HuH-7.5 (cell line): ENCODE data around the gene TMC8.
A peak's percentile ranks its signal among the peaks of the same experiment; 100 is the strongest.
"Not testable (repeated sequence)": the region's sequence is repeated elsewhere in the genome, so short reads cannot be mapped to it uniquely, and the experiment has no call there.

ENCODE experiments used
- DNase-seq: peaks from one replicate; pipeline ENCODE4 v3.0.0; 2011; ENCODE audit warnings: low spot score

The TMC8 gene

DNA sequence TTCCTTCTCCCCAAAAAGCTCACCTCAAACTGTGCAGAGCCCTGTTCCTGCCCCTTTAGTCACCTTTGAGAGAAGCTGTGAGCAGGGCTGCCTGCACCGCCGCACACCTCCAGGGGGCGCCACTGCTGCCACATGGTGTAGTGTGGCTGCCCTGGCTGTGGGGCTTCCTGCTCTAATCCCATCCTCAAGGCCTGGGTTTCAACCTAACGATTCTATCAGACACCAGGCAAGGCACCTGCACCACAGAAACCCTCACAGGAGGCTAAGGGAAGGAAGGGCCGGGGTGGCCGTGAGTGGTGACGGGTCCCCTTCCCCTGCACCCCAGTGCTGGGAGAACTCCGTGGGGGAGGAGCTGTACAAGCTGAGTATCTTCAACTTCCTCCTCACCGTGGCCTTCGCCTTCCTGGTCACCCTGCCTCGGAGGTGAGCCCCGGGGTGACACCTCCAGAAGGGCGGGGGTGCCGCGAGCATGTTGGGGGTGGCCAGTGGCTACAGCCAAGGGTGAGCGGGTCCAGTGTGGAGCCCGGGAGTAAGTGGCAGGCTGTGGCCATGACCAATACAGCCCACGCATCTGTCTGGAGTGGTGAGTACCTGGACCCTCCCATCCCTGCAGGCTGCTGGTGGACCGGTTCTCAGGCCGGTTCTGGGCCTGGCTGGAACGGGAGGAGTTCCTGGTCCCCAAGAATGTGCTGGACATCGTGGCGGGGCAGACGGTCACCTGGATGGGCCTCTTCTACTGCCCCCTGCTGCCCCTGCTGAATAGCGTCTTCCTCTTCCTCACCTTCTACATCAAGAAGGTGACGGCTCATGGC lies 7.0 kb downstream of the TMC8 start:
- DNase-seq = no peak

DNA sequence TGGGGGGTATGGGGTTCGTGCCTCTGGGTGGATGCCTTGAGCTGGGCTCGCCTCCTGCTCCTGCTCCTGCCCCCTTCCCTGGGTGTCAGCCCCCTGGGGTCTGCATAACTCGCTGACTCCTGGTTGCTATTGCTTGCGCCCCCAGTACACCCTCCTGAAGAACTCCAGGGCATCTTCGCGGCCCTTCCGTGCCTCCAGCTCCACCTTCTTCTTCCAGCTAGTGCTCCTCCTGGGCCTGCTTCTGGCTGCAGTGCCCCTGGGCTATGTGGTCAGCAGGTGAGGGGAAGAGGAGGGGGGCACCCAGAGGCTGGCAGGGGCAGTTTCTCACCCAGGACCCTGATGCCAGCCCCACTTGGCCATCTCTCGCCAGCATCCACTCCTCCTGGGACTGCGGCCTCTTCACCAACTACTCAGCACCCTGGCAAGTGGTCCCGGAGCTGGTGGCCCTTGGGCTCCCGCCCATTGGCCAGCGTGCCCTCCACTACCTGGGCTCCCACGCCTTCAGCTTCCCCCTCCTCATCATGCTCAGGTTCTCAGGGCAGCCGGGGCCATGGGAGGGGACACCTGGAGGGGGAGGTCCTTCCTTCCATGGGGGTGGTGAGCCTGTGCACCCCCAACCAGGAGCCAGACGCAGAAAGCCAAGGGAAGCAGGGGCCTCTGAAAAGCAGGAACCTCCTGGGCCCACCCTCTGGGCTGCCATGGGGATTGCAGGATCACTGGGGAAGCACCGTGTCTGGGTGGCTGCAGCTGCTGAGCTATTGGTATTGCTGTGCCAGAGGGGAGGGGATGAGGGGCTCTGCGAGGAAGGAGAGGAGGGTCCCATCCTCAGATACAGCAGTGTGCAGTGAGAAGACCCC lies 7.9 kb downstream of the TMC8 start:
- no peak for DNase-seq

DNA sequence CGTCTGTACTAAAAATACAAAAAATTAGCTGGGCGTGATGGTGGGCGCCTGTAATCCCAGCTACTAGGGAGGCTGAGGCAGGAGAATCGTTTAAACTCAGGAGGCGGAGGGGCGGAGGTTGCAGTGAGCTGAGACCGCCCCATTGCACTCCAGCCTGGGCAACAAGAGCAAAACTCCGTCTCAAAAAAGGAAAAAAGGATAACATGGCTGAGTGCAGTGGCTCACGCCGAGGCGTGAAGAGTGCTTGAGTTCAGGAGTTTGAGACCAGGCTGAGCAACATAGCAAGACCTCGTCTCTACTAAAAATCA lies 9.2 kb downstream of the TMC8 start:
- DNase-seq = not testable (repeated sequence)

DNA sequence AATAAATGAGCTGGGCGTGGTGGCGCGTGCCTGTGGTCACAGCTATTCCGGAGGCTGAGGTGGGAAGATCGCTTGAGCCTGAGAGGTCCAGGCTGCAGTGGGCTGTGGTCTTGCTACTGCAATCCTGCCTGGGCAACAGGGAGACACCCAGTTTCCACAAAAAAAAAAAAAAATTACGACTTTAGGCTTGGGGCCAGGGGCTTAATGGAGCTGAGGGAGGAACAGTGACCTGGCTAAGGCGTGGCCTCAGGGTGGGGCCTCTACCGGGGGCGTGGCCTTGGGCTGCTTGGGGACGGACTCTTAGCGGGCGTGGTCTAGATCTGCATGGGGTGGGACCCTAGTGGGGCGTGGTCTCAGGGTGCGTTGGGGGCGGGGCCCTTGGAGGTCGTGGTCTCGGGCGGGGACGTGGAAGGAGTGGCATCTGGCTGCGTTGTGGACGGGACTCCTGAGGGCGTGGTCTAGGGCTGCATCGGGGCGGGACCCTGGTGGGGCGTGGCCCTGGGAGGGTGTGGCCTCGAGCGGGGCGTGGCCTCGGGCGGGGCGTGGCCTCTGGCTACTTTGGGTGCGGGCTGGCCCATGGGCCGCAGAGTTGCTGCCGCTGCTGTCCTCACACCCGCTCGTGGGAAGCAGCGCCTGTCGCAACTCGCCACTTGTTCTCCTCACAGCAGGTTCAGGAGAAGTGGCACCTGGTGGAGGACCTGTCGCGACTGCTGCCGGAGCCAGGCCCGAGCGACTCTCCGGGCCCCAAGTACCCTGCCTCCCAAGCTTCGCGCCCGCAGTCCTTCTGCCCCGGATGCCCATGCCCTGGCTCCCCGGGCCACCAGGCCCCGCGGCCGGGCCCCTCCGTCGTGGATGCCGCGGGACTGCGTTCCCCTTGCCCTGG lies 9.8 kb downstream of the TMC8 start:
- DNase-seq = peak; percentile 84

DNA sequence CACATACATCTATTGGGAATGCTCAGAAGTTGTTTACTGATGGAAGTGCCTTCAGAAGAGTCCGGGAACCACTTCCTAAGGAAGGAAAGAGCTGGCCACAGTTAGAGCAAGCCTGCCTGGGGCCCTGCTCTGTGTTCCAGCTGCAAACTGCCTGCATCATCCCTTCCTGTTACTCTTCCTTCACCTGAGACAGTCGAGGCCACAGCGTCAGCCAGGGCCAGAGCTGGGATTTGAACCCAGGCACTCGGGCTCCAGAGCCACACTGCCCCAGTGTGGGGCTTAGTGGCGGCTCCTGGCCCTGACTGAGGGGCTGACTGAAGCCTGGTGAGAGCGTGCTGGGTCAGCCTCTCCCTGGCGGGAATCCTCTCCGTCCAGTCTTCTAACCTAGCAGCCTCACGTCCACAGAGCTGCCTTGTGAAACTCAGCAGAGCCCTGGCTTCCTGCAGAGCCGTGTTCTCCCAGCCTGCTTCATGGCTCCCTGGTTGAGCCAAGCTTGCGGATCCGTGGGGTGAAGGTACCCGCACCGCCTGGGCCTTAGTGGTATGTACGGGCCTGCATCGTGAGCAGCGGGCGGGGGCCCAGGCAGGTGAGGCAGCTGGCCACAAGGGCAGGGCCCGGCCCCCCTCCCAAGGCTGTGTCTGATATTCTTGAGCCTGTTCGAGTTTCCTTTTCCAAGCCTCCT lies 11.0 kb downstream of the TMC8 start:
- DNase-seq = no peak

DNA sequence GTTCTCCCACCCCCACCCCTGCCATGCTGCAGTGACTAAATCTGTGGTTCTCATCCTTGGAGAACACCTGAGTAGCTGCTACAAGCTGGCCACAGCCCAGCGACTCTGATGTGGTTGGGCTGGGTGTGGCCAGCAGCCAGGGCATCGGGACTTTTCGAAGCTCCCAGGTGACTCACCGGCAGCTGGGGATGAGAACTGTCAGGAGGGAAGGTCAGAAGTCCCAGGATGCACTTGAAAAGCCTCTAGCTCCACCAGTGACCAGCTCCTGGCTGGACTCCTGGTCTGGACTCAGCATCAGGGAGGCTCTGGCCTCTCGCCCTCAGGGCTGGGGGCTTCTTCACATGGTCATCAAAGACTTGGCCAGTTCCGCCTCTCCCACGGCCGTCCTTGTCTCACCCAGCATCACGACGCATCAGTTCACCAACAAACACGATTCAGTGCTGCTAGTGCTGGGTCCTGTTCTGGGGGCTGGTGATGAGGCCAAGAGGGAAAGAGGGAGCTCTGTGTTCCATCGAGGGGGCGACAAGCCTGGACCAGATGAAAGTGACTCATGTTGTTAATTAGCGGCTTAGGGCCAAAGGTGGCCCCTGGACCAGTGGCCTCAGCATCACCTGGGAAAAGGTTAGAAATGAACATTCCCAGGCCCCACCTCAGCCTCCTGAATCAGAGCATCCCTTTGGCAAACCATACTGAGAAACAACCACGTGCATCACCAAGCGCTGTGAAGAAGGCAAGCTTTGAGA lies 11.7 kb downstream of the TMC8 start:
- DNase-seq = no peak

DNA sequence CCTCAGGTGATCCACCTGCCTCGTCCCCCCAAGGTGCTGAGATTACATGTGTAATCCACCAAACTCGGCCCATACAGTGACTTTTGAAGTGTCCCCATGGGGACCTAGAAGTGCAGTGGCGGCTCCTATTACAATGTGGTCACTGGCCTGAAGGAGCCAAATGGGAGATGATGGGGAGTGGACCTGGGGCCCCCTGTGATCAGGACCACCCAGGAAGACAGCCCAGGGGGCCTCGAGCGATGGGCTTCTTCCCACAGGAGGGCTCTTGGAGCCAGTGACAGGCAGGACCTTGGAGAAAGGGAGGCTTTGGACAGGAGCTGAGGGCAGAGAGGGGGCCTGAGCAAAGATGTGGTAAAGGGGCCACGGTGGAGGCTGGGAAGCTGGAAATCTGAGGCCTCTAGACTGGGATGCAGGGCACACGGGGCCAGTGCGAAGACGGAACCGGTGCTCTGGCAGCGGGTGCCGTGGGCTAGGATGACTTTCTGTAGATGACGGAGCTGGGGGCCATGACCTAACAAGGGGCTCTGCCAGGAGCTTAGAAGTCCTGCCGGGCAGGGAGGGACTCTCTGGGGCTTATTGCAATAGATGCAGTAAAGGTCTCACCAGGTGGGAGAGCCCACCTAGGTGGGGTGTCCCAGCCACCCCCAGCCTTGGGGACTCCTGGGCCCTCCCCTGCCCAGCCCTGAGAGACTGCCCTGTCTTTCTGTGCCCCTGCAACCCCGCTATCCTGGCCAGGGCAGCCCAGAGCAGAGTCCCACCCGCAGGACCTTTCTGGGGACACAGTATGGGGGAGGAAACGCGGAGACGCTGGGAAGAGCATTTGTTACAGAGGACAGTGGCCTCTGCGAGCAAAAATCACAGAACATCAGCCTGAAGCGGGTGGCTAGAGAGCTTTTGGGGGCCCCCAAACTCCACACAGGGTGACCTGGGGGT lies 12.9 kb downstream of the TMC8 start:
- DNase-seq = no peak

DNA sequence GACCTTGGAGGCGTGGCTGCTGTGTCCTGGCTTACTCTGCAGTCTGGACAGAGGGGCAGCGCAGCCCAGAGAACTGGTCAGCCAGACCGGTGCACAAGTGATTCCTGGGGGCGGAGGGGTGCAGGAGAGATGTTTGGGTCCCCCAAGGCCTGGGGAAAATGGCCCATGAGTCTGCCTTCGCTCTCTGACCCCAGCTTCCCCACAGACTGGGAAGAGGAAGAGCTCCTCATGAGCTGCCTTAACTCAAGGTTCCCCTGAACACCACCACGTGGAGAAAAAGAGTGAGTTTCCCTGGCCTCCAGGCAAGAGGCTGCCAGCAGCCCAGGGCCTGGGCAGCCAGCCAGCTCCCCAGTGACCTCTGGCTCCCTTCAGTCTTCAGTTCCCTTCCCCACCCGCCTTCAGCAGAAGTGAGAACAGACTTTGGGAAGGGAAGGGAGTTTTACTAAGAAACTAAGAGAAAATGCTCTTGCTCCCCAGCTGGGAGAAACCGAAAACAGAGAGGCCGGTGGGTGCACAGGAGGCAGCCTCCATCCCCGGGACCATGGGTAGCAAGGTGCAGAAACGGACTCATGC lies 13.7 kb downstream of the TMC8 start:
- no peak for DNase-seq

DNA sequence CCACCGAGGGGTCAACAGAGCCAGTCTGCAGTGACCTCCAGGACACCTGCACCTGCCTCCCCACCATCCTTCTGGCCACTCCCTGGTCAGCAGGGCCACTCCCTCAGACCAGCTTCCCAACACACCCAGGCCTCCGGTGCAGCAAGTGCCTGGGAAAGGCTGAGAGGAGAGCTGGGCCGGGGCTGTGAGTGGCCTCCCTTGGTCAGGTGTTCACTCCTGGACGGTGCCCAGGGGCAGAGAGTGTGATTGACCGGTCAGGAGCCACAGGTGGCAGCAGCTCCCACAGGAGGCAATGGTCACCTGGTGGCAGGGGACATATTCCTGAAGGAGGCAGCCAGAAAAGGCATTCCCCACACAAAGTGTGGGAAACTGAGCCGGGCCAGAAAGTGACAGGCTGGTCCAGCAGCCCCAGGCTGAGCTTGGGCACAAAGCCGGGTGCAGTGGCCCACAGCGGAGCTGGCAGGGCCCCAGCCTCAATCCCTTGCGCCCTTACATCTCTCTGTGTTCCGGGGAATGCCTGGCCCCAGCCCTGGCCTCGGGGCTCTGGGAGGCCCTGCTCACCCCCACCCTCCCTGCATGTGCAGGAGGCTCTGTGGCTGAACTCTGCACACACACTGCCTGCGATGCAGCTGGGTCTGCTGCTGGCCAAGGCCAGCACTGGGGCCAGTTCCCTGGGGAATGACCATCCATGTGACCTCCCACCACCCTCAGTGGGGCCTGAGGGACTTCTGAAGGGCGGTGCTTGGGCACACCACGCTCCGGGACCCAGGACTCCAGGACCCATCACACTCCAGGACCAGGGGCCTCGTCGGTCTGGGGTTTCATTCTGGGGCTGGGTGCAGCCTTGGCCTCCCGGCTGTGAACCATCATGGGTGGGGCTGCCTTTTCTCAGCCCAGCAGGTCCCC lies 14.4 kb downstream of the TMC8 start:
- DNase-seq = no peak

DNA sequence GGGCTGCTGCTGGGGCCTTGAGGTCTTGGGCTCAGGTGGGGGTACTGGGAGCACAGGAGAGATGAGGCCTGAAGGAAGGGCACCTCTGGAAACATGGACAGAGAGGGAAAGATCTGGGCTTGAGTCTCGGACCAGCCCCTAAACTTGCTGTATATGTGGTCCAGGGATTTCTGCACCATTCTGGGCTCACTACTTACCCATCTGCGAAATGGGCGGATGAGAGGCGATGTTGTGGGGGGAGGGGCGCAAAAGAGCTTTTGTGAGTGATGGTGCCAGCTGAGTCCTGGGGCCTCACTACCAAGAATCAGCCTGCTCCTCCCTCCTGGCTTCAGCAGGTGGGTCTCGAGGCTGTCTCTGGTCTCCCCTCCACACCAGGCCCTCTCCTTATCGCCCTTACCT lies 15.9 kb downstream of the TMC8 start:
- no peak for DNase-seq

DNA sequence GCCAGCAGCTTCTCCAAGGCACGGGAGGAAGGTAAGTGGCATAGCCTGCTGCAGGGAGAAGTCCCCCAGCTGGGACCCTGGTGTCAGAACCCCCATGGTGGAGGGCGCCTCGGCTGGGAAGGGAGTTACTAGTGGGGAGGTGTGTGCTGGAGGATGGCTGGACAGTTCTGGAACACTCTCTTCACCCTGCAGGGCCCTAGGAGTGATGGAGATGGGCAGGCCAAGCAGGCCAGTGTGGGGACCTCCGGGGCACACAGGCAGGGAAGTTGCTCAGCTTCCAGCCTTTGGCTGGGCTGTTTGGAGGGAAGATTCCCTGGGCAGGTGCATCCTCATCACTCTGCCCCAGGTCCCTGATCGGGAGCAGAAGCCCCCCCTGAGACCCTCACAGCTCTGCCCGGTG lies 16.3 kb downstream of the TMC8 start:
- no peak for DNase-seq

DNA sequence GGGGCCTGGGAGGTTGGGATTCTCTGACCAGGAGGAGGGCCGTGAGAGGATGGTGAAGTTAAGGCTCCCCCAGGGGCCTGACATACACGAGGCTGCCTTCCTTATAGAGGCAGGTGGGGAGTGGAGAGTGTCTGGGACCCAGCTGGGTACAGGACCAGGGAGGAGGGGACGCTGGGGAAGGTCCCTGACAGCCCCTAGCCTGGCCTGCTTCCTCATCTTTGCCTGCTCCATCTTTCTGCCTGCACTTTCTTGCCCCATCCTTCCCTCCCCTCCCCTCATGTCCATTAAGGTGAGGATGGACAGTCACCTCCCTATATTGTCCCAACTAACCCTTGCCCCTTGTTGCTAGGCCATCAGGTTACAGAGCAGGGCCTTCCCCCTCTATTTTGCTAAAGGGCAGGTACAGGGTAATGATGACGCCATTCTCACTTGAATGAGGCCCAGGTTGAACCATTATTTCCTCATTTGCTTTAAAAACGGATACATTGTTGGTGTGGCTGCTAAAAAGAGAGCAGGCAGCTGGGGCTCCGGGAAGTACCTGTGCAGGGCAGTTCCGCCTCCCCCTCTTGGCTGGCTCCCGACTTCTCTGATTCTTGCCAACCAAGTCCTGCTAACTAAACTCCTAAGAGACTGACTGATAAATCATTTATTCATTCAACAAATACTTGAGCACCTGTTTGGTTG lies 16.9 kb downstream of the TMC8 start:
- DNase-seq = no peak

DNA sequence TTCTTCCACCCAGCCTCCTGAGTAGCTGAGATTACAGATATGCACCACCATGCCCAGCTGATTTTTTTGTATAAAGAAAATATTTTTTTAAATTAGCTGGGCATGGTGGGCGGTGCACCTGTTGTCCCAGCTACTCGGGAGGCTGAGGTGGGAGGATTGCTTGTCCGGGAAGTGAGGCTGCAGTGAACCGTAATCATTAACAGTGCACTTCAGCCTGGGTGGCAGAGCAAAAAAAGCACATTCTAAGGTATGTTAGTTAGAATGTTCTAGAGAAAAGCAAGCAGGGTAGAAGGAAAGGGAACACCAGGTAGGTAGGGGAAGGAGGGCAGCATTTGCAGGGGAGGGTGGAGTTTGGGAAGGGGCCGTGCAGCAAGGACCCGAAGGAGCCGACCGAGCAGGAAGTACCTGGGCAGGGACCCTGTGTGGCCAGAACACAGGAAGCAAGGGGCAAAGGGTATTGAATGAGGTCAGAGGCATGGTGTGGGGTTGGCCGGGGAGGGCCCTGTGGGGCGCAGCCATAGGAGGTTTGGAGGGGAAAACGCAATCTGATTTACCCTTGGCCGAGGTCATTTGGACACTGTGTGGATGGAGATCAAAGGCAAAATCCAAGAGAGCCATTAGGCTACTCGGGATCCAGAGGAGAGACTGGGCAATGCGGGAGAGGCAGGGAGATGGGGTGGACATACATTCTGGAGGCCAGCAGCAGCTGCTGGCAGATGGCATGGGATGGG lies 17.9 kb downstream of the TMC8 start:
- no peak for DNase-seq

DNA sequence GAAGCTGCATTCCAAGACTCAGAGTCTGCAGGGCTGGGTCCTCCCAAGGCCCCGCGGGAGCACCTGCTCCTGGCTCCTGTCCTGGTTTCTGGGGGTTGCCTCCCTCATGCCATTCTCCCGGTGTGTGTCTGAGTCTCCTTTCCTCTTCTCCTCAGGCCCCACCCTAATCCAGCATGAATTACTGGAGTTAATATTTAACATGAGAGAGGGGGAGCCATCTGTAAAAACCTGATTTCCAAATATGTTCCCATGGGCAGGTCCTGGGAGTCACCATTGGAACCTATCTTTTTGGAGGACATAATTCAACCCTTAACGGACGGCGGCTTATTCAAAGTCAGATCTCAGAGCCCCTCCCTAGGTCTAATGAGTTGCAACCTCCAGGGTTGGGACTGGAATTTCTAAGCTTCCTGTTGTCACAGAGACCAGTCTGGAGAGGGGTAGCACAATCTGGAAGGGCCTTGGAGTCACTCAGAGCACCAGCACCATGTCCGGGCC lies 21.0 kb downstream of the TMC8 start:
- no peak for DNase-seq

DNA sequence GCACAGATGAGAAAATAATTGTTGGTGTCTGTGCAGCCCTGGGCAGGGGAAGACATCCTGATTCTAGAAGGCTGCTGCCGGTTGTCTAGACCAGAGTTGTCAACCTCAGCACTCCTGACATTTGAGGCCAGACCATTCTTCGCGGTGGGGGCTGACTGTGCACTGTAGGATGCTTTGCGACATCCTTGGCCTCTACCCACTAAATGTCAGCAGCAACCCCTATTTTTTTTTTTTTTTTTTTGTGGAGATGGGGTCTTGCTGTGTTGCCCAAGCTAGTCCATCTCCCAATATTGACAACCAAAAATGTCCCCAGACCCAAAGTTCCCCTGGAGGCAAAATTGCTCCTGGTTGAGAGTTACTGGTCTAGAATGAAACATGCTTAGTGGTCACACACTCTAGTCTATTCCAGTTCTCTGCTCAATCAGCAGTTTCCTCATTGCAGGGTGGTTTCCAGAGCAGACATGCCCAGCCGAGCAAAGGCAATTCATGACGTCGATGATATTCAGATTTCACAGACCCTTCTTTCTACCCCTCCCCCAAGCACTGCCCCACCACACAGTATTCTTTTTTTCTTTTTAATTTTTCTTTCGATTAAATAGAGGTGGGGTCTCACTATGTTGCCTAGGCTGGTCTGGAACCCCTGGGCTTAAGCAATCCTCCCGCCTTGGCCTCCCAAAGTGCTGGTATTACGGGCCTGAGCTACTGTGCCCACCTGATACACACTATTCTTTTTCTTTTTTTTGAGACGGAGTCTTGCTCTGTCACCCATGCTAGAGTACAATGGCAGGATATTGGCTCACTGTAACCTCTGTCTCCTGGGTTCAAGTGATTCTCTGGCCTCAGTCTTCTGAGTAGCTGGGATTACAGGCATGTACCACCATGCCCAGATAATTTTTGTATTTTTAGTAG lies 24.6 kb downstream of the TMC8 start:
- no peak for DNase-seq

DNA sequence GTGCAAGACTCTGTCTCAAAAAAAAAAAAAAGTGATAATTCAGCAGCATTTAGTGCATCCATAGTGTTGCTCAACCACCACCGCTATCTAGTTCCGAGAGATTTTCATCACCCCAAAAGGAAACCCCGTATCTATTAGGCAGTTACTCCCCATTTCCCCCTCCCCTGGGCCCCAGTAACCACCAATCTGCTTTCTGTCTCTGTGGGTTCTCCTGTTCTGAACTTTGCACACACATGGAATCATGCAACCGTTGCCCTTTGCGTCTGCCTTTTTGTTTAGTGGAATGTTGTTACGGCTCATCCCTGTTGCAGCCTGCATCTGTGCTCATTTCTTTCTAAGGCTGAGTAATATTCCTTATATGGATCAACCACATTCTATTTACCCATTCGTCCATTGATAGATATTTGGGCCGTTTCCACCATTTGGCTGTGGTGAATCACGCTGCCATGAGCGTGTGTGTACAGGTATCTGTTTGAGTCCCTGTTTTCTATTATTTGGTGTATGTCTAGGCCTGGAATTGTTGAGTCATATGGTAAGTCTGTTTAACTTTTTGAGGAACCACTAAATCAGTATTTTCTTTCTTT lies 29.1 kb downstream of the TMC8 start:
- DNase-seq = no peak
